ENCODE results near the gene CADM1.

DNA sequence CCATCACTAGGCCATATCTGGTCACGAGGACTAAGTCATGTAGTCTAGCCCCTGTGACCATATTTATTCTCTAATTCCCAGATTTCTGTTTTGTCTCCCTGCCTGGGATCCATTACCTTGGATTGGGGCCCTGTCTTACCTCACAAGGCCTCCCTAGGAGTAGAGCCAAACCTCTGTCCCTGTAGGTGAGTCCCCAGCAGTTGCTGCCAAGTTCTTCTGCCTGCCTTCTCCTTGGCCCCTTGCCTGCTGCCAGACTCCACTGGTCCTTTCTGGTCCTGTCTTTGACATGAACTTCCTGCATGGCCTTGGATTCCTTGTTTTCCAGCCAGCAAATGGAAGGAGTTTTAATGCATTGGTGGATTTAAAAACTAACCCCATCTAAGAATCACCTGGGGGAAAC is 35.6 kb upstream of the CADM1 start:
- TF ChIP-seq, protein P1, sequence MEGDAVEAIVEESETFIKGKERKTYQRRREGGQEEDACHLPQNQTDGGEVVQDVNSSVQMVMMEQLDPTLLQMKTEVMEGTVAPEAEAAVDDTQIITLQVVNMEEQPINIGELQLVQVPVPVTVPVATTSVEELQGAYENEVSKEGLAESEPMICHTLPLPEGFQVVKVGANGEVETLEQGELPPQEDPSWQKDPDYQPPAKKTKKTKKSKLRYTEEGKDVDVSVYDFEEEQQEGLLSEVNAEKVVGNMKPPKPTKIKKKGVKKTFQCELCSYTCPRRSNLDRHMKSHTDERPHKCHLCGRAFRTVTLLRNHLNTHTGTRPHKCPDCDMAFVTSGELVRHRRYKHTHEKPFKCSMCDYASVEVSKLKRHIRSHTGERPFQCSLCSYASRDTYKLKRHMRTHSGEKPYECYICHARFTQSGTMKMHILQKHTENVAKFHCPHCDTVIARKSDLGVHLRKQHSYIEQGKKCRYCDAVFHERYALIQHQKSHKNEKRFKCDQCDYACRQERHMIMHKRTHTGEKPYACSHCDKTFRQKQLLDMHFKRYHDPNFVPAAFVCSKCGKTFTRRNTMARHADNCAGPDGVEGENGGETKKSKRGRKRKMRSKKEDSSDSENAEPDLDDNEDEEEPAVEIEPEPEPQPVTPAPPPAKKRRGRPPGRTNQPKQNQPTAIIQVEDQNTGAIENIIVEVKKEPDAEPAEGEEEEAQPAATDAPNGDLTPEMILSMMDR (IDR thresholded peaks at IDR 0.05 in 4 of 5, conservative IDR thresholded peaks at IDR 0.05 in 1 of 5) = no peak
- no peak for TF ChIP-seq POLR2A (IDR thresholded peaks at IDR 0.05)

Measured in gastrocnemius medialis (tissue), 4 donors.